WTC11 (cell line): ENCODE data around the gene TSR3.

ENCODE experiments used
- ATF6 ChIP-seq: sonication (generic); formaldehyde crosslinking; IDR thresholded peaks from 2 replicates; pipeline ENCODE4 v1.8.1; 2023; ENCODE audit warnings: mild to moderate bottlenecking, missing genetic modification reagents
- CREB1 ChIP-seq: sonication (generic); formaldehyde crosslinking; IDR thresholded peaks from 2 replicates; pipeline ENCODE4 v1.8.0; 2023; ENCODE audit warnings: mild to moderate bottlenecking, missing genetic modification reagents
- CTCF ChIP-seq: fragments of 200-600 bp; IDR thresholded peaks from 2 replicates; pipeline ENCODE4 v1.8.0; 2022; ENCODE audit warnings: antibody characterized with exemption
- ETV6 ChIP-seq: sonication (generic); formaldehyde crosslinking; IDR thresholded peaks from 2 replicates; pipeline ENCODE4 v1.8.1; 2022; ENCODE audit warnings: mild to moderate bottlenecking, missing genetic modification reagents
- MXD4 ChIP-seq: fragments of 250-450 bp; sonication (Bioruptor Pico); IDR thresholded peaks from 2 replicates; pipeline ENCODE4 v1.8.0; 2021; ENCODE audit warnings: mild to moderate bottlenecking, moderate library complexity, borderline replicate concordance
- NFE2L1 ChIP-seq: sonication (generic); formaldehyde crosslinking; IDR thresholded peaks from 2 replicates; pipeline ENCODE4 v1.8.1; 2023; ENCODE audit warnings: missing genetic modification reagents
- SMAD3 ChIP-seq: sonication (generic); formaldehyde crosslinking; IDR thresholded peaks from 2 replicates; pipeline ENCODE4 v1.8.0; 2022; ENCODE audit warnings: missing genetic modification reagents, mild to moderate bottlenecking, borderline replicate concordance
- USF1 ChIP-seq: sonication (generic); formaldehyde crosslinking; IDR thresholded peaks from 2 replicates; pipeline ENCODE4 v1.8.0; 2022; ENCODE audit warnings: mild to moderate bottlenecking, missing genetic modification reagents
- ZNF263 ChIP-seq: sonication (generic); formaldehyde crosslinking; IDR thresholded peaks from 2 replicates; pipeline ENCODE4 v1.8.1; 2022; ENCODE audit warnings: low read depth, mild to moderate bottlenecking, moderate library complexity, missing genetic modification reagents

GRCh38 chr16:1308036-1308976 is 43.4 kb downstream of the TSR3 start:
- TF ChIP-seq NFE2L1 (no peak), CTCF (no peak), MXD4 (CRISPR knock-in tag) (no peak), SMAD3 (no peak), USF1 (no peak), ATF6 (CRISPR knock-in tag) (no peak), ETV6 (CRISPR knock-in tag) (no peak), CREB1 (CRISPR knock-in tag) (no peak), ZNF263 (CRISPR knock-in tag) (no peak)
